HG02759 (cell line): ENCODE measurements around the gene GGT7.

ENCODE experiments used
- ATAC-seq: cut with Tn5 transposase; IDR thresholded peaks from one replicate; pipeline ENCODE4 v1.9.1; 2021; ENCODE audit warnings: mild to moderate bottlenecking, moderate library complexity; ENCODE audit not compliant: unreplicated experiment

GGT7 gene

GRCh38 chr20:34797012-34797995, 75.4 kb downstream of the GGT7 start:
- ATAC-seq, result no peak
